Activated naive CD4-positive, alpha-beta T cell treated with anti-CD3 and anti-CD28 coated beads, Interleukin-2, amount 50 U/mL, for 24 hours (primary cell): ENCODE measurements around the gene PYGL.
"Not testable (repeated sequence)": the region's sequence is repeated elsewhere in the genome, so short reads cannot be mapped to it uniquely, and the experiment has no call there.

Experiments
- H3K27ac Mint-ChIP-seq: one replicate; pipeline ENCODE4 v1.8.0; 2021; ENCODE audit warnings: mild to moderate bottlenecking, mixed read lengths
- H3K27me3 Mint-ChIP-seq: one replicate; pipeline ENCODE4 v1.8.0; 2021; ENCODE audit warnings: mixed read lengths
- H3K36me3 Mint-ChIP-seq: one replicate; pipeline ENCODE4 v1.8.0; 2021; ENCODE audit warnings: mixed read lengths
- H3K4me1 Mint-ChIP-seq: one replicate; pipeline ENCODE4 v1.8.0; 2021; ENCODE audit warnings: mixed read lengths
- H3K4me3 Mint-ChIP-seq: one replicate; pipeline ENCODE4 v1.8.0; 2021; ENCODE audit warnings: mild to moderate bottlenecking, mixed read lengths
- H3K9me3 Mint-ChIP-seq: one replicate; pipeline ENCODE4 v1.8.0; 2021; ENCODE audit warnings: mixed read lengths

PYGL gene

DNA sequence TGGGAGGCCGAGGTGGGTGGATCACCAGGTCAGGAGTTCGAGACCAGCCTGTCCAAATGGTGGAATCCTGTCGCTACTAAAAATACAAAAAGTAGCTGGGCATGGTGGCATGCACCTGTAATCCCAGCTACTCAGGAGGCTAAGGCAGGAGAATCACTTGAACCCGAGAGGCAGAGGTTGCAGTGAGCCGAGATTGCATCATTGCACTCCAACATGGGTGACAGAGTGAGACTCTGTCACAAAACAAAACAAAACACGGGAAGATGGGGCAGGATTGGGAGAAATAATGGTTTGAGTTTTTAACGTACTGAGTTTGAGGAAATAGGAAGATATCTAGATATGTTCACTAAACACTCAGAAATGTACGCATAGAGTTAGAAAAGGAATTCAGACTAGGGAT lies 2.6 kb downstream of the PYGL start:
- peaks cover 14% of the 10 kb centered on the region for H3K4me1 Mint-ChIP-seq

GRCh38 chr14:50941151-50941550 lies 3.1 kb downstream of the PYGL start:
- H3K4me3 Mint-ChIP-seq, result no peak overlapping the region
- no peaks in the 10 kb centered on the region for H3K9me3 Mint-ChIP-seq
- peaks cover 34% of the 10 kb centered on the region for H3K27me3 Mint-ChIP-seq
- peaks cover 14% of the 10 kb centered on the region for H3K4me1 Mint-ChIP-seq
- H3K27ac Mint-ChIP-seq, result no peak overlapping the region
- peaks cover 2% of the 10 kb centered on the region for H3K36me3 Mint-ChIP-seq

More for the DNA sequence above, 2.6 kb downstream of the PYGL start:
- H3K36me3 Mint-ChIP-seq, H3K4me3 Mint-ChIP-seq, H3K27ac Mint-ChIP-seq, H3K9me3 Mint-ChIP-seq: not testable (repeated sequence)
- H3K27me3 Mint-ChIP-seq, result peaks cover 34% of the 10 kb centered on the region

DNA sequence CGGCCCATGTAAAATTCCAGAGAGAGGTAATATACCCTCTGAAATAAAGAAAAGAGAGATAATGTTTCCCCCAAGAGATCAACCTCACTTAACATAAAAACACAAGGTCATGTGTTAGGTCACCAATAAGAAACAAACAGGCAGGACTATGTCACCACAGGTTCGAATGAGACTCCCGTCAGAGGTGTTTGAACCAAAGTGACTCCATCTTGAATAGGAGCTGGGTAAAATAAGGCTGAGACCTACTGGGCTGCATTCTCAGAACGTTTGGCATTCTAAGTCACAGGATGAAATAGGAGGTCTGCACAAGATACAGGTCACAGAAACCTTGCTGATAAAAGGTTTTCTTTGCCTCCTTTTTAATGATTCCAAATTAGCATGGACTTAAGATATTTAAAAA lies 6.5 kb downstream of the PYGL start:
- H3K9me3 Mint-ChIP-seq, result no peaks in the 10 kb centered on the region
- no peak overlapping the region for H3K27ac Mint-ChIP-seq
- no peak overlapping the region for H3K4me3 Mint-ChIP-seq
- peaks cover 22% of the 10 kb centered on the region for H3K27me3 Mint-ChIP-seq
- H3K36me3 Mint-ChIP-seq, result no peaks in the 10 kb centered on the region
- no peaks in the 10 kb centered on the region for H3K4me1 Mint-ChIP-seq

DNA sequence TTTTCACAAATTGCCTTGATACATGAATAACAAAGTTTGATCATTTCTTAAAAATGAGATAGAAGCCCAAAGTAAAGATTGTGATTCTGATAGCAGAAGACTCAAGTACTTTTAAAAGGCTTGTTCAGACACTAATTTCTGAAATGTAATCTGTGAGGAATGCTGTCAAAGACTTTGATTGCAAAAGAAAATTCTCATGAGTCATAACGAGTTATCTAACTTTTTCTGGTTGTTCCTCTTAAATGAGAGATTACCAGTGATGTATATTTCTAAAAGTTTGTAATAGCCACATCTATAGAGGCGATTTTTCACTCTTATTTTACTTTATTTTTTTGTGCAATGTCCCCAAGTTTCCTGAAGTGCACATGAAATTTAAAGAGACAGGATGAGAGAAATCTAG lies 7.0 kb downstream of the PYGL start:
- Mint-ChIP-seq H3K4me1 (no peaks in the 10 kb centered on the region), H3K9me3 (no peaks in the 10 kb centered on the region), H3K36me3 (no peaks in the 10 kb centered on the region), H3K27ac (no peak overlapping the region), H3K27me3 (peaks cover 24% of the 10 kb centered on the region), H3K4me3 (no peak overlapping the region)

DNA sequence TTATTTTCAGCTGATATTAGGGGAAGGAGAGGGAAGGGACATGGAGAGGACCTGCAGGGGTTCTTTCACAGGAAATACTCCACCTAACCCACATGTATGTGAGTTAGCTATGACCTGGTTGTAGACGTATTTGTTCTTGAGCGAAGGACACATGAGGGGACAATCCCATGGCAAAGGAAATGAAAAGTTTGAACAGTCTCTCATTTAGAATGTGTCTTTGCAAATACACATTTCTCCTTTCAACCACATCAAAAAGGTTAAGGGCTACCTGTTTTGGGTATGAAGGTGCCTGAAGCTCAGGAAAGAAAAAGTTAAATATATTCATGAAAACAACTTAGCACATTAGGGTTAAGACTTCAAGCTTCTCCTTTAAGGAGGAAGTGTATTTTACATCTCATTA lies 7.4 kb downstream of the PYGL start:
- Mint-ChIP-seq H3K4me1 (no peaks in the 10 kb centered on the region), H3K4me3 (no peak overlapping the region), H3K36me3 (no peaks in the 10 kb centered on the region), H3K27me3 (peaks cover 22% of the 10 kb centered on the region), H3K27ac (no peak overlapping the region), H3K9me3 (no peaks in the 10 kb centered on the region)

DNA sequence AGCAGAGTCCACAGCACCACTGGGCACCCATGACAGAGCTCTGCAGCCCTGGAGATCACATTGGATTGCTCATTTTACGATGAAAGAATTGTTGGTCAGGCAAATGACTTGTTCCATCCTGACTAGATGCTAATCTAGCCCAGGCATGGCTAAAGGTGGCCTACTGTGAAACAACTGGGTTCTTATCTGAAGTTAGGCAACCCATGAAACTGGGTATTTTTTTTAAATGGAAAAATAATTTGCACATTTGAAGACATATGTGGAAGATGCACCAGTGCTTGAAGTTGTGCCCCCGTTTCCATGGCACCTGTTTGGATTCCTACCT lies 8.3 kb downstream of the PYGL start:
- no peaks in the 10 kb centered on the region for H3K9me3 Mint-ChIP-seq
- no peak overlapping the region for H3K4me3 Mint-ChIP-seq
- no peaks in the 10 kb centered on the region for H3K4me1 Mint-ChIP-seq
- H3K36me3 Mint-ChIP-seq, result no peaks in the 10 kb centered on the region
- H3K27me3 Mint-ChIP-seq, result peaks cover 19% of the 10 kb centered on the region
- no peak overlapping the region for H3K27ac Mint-ChIP-seq

- Mint-ChIP-seq H3K9me3 (no peaks in the 10 kb centered on the region), H3K27me3 (peaks cover 16% of the 10 kb centered on the region), H3K4me3 (no peak overlapping the region), H3K36me3 (no peaks in the 10 kb centered on the region), H3K4me1 (no peaks in the 10 kb centered on the region), H3K27ac (no peak overlapping the region)
These were observed 8.9 kb downstream of the PYGL start for GRCh38 chr14:50935126-50936015.

DNA sequence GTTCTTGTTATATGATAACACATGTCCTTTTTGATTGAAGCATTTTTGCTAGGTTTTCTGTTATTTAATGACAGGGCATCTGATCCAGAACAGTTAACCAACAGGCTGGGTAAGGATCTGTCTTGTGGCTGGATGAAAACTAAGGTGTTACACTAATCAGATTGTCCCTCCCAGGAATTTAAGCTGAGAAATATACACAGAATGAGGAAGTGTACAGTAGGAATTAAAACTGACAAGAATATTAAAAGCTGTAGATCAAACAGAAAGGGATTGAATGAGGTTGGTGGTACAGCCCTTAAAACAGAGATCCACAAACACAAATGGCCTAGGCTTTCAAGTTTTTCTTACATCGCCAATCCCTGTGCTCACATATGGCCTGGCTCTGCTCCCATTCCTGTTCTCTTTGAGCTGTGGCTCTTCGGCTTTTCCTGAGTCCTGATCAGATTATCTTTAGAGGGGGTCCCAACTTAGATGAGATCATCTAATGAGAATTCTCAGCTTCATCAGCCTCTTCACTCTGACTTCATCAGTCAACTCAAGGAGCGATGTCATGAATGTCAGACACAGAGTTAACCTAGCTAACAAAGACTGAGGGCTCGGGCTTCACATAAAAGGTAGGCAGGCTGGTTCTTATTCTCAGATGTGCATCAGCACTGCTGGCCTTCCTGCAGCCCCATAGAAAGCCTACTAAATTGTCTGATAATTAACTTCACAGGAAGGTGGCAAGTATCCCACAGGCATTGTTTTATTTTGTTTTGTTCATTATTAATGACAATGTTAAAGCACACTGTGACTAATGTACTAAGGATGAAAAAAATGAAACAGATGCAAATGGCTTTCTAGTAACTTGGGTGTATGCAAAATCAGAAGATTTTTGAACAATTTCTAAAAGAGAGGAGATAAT lies 11.4 kb downstream of the PYGL start:
- no peaks in the 10 kb centered on the region for H3K9me3 Mint-ChIP-seq
- peaks cover 10% of the 10 kb centered on the region for H3K27me3 Mint-ChIP-seq
- no peak overlapping the region for H3K4me3 Mint-ChIP-seq
- H3K4me1 Mint-ChIP-seq, result no peaks in the 10 kb centered on the region
- no peaks in the 10 kb centered on the region for H3K36me3 Mint-ChIP-seq
- H3K27ac Mint-ChIP-seq, result no peak overlapping the region

- no peak overlapping the region for H3K4me3 Mint-ChIP-seq
- H3K27me3 Mint-ChIP-seq, result peaks cover 8% of the 10 kb centered on the region
- no peak overlapping the region for H3K27ac Mint-ChIP-seq
- H3K4me1 Mint-ChIP-seq, result no peaks in the 10 kb centered on the region
- no peaks in the 10 kb centered on the region for H3K9me3 Mint-ChIP-seq
- no peaks in the 10 kb centered on the region for H3K36me3 Mint-ChIP-seq
These were observed 12.1 kb downstream of the PYGL start for GRCh38 chr14:50932156-50932555.

GRCh38 chr14:50931559-50931958 lies 12.7 kb downstream of the PYGL start:
- H3K4me3 Mint-ChIP-seq, result no peak overlapping the region
- H3K27ac Mint-ChIP-seq, result no peak overlapping the region
- no peaks in the 10 kb centered on the region for H3K9me3 Mint-ChIP-seq
- no peaks in the 10 kb centered on the region for H3K36me3 Mint-ChIP-seq
- H3K27me3 Mint-ChIP-seq, result peaks cover 8% of the 10 kb centered on the region
- H3K4me1 Mint-ChIP-seq, result no peaks in the 10 kb centered on the region

DNA sequence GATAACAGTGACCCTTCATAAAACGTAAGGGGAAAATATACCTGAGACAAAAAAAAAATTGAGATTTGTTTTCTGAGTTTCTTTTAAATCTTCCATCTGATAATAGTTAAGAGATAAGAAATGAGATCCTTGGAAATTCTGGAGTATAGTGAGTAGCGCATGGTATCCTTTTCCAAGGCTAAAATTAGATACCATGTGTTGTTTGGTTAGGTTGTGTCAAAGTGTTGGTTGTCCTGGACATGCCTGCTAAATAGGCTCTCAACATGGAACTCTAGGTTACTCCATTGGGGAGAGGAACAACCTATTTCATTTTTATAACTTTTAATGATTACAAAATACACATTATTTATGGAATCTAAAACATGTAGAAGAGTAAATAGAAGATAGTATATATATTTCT lies 14.8 kb downstream of the PYGL start:
- H3K36me3 Mint-ChIP-seq, result no peaks in the 10 kb centered on the region
- no peak overlapping the region for H3K27ac Mint-ChIP-seq
- no peak overlapping the region for H3K4me3 Mint-ChIP-seq
- no peaks in the 10 kb centered on the region for H3K9me3 Mint-ChIP-seq
- no peaks in the 10 kb centered on the region for H3K4me1 Mint-ChIP-seq
- H3K27me3 Mint-ChIP-seq, result peaks cover 8% of the 10 kb centered on the region

GRCh38 chr14:50928002-50928635 lies 16.2 kb downstream of the PYGL start:
- Mint-ChIP-seq H3K4me1 (no peaks in the 10 kb centered on the region), H3K27me3 (peaks cover 7% of the 10 kb centered on the region), H3K4me3 (no peak overlapping the region), H3K9me3 (no peaks in the 10 kb centered on the region), H3K27ac (no peak overlapping the region), H3K36me3 (no peaks in the 10 kb centered on the region)

- Mint-ChIP-seq H3K36me3 (no peaks in the 10 kb centered on the region), H3K4me1 (no peaks in the 10 kb centered on the region), H3K4me3 (no peak overlapping the region), H3K27me3 (peaks cover 7% of the 10 kb centered on the region), H3K27ac (no peak overlapping the region), H3K9me3 (no peaks in the 10 kb centered on the region)
These were observed 17.4 kb downstream of the PYGL start for GRCh38 chr14:50926851-50927386.

- no peaks in the 10 kb centered on the region for H3K4me1 Mint-ChIP-seq
- H3K27ac Mint-ChIP-seq, result no peak overlapping the region
- H3K4me3 Mint-ChIP-seq, result no peak overlapping the region
- H3K9me3 Mint-ChIP-seq, result no peaks in the 10 kb centered on the region
- no peaks in the 10 kb centered on the region for H3K36me3 Mint-ChIP-seq
- H3K27me3 Mint-ChIP-seq, result peaks cover 2% of the 10 kb centered on the region
These were observed 19.4 kb downstream of the PYGL start for GRCh38 chr14:50924843-50925242.

GRCh38 chr14:50924236-50924635 lies 20.0 kb downstream of the PYGL start:
- no peaks in the 10 kb centered on the region for H3K36me3 Mint-ChIP-seq
- peaks cover 2% of the 10 kb centered on the region for H3K27me3 Mint-ChIP-seq
- H3K27ac Mint-ChIP-seq, result no peak overlapping the region
- H3K4me3 Mint-ChIP-seq, result no peak overlapping the region
- H3K4me1 Mint-ChIP-seq, result no peaks in the 10 kb centered on the region
- H3K9me3 Mint-ChIP-seq, result no peaks in the 10 kb centered on the region
